H1 (cell line): ENCODE results near the gene MAOB. TPM values are rescaled to one million over a fixed set of nuclear protein-coding genes. Genes with fewer than 3 reads are reported as not detected.

Experiments
- CHD2 ChIP-seq: IDR thresholded peaks from 2 replicates; pipeline ENCODE4 v1.6.1; 2012; ENCODE audit warnings: low read length, improper control_type of control experiment
- KDM1A ChIP-seq: fragments of 200-600, 300-600 bp; sonication (generic); IDR thresholded peaks from 2 replicates; pipeline ENCODE4 v1.7.1; 2016; ENCODE audit warnings: mild to moderate bottlenecking, low read length, borderline replicate concordance
- KDM5A ChIP-seq: fragments of 200-600 bp; IDR thresholded peaks from 2 replicates; pipeline ENCODE4 v1.7.1; 2012; ENCODE audit warnings: mild to moderate bottlenecking, low read length, inconsistent platforms, mixed read lengths
- POLR2A ChIP-seq, 2 experiments: IDR thresholded peaks; 1 replicate in 1 of 2; 2 replicates in 1 of 2; pipeline ENCODE4 v1.6.1; 2011; ENCODE audit warnings: low read depth in 2 of 2, low read length in 2 of 2, mild to moderate bottlenecking in 2 of 2; ENCODE audit errors: control extremely low read depth in 1 of 2
- polyA plus RNA-seq, 7 experiments: library from polyadenylated mRNA; depleted of rRNA in 3 of 7; stranded (reverse) in 5 of 7; unstranded in 2 of 7; fragments of >200 nt in 5 of 7; fragments of 200-250 nt in 2 of 7; gene quantifications; 1 replicate in 5 of 7; 2 replicates in 1 of 7; 4 replicates in 1 of 7; pipeline versions ENCODE4 v1.2.1 to v1.2.3, GENCODE V29; 2011 to 2013; ENCODE audit warnings: missing spikeins in 2 of 7, mixed read lengths in 2 of 7
- total RNA-seq: library from RNA; stranded (reverse); fragmentation: NEBNext Ultra II Directional; extraction: Animal tissue kit (Norgen Biotek cat#: 25700); gene quantifications from 2 replicates; pipeline ENCODE4 v1.2.1, GENCODE V29; 2021
- TF ChIP-seq, protein P1 (sequence below): fragments of 300-600 bp; sonication (generic); IDR thresholded peaks from 2 replicates; pipeline ENCODE4 v1.7.1; 2012; ENCODE audit warnings: low read length, moderate library complexity, mild to moderate bottlenecking, inconsistent platforms; ENCODE audit not compliant: insufficient replicate concordance
- TF ChIP-seq, protein P2 (sequence below): IDR thresholded peaks from 2 replicates; pipeline ENCODE4 v1.6.1; 2011; ENCODE audit warnings: low read length, improper control_type of control experiment
- TF ChIP-seq, protein P3 (sequence below): IDR thresholded peaks from 2 replicates; pipeline ENCODE4 v1.6.1; 2012; ENCODE audit warnings: inconsistent platforms

Gene MAOB
- total and polyA plus RNA-seq, 2 of the 8 experiments (the other 6 are each of a cell fraction or from before 2014, with no cell fraction given), result 0.73 to 1.1 TPM

DNA sequence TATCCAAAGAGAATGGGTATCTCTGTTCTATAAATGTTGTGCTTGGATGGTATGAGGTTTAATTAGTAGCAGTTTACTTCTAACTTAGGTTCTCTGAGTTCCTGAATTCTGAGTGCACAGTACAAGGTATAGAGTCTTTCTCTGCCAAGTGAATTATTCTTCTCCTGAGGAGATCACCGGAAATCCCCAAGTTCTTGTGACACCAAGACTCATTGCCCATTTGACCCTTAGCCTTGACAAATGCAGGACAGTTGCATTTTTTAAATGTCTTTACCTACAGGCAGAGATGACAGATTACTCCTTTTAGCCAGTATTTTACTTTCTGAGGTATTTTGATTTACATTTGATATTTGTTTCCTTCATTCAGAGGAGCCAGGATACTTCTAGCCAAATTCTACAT is 153.3 kb downstream of the MAOB start (continued):
- TF ChIP-seq, protein P1, sequence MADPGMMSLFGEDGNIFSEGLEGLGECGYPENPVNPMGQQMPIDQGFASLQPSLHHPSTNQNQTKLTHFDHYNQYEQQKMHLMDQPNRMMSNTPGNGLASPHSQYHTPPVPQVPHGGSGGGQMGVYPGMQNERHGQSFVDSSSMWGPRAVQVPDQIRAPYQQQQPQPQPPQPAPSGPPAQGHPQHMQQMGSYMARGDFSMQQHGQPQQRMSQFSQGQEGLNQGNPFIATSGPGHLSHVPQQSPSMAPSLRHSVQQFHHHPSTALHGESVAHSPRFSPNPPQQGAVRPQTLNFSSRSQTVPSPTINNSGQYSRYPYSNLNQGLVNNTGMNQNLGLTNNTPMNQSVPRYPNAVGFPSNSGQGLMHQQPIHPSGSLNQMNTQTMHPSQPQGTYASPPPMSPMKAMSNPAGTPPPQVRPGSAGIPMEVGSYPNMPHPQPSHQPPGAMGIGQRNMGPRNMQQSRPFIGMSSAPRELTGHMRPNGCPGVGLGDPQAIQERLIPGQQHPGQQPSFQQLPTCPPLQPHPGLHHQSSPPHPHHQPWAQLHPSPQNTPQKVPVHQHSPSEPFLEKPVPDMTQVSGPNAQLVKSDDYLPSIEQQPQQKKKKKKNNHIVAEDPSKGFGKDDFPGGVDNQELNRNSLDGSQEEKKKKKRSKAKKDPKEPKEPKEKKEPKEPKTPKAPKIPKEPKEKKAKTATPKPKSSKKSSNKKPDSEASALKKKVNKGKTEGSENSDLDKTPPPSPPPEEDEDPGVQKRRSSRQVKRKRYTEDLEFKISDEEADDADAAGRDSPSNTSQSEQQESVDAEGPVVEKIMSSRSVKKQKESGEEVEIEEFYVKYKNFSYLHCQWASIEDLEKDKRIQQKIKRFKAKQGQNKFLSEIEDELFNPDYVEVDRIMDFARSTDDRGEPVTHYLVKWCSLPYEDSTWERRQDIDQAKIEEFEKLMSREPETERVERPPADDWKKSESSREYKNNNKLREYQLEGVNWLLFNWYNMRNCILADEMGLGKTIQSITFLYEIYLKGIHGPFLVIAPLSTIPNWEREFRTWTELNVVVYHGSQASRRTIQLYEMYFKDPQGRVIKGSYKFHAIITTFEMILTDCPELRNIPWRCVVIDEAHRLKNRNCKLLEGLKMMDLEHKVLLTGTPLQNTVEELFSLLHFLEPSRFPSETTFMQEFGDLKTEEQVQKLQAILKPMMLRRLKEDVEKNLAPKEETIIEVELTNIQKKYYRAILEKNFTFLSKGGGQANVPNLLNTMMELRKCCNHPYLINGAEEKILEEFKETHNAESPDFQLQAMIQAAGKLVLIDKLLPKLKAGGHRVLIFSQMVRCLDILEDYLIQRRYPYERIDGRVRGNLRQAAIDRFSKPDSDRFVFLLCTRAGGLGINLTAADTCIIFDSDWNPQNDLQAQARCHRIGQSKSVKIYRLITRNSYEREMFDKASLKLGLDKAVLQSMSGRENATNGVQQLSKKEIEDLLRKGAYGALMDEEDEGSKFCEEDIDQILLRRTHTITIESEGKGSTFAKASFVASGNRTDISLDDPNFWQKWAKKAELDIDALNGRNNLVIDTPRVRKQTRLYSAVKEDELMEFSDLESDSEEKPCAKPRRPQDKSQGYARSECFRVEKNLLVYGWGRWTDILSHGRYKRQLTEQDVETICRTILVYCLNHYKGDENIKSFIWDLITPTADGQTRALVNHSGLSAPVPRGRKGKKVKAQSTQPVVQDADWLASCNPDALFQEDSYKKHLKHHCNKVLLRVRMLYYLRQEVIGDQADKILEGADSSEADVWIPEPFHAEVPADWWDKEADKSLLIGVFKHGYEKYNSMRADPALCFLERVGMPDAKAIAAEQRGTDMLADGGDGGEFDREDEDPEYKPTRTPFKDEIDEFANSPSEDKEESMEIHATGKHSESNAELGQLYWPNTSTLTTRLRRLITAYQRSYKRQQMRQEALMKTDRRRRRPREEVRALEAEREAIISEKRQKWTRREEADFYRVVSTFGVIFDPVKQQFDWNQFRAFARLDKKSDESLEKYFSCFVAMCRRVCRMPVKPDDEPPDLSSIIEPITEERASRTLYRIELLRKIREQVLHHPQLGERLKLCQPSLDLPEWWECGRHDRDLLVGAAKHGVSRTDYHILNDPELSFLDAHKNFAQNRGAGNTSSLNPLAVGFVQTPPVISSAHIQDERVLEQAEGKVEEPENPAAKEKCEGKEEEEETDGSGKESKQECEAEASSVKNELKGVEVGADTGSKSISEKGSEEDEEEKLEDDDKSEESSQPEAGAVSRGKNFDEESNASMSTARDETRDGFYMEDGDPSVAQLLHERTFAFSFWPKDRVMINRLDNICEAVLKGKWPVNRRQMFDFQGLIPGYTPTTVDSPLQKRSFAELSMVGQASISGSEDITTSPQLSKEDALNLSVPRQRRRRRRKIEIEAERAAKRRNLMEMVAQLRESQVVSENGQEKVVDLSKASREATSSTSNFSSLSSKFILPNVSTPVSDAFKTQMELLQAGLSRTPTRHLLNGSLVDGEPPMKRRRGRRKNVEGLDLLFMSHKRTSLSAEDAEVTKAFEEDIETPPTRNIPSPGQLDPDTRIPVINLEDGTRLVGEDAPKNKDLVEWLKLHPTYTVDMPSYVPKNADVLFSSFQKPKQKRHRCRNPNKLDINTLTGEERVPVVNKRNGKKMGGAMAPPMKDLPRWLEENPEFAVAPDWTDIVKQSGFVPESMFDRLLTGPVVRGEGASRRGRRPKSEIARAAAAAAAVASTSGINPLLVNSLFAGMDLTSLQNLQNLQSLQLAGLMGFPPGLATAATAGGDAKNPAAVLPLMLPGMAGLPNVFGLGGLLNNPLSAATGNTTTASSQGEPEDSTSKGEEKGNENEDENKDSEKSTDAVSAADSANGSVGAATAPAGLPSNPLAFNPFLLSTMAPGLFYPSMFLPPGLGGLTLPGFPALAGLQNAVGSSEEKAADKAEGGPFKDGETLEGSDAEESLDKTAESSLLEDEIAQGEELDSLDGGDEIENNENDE, result no peak
- TF ChIP-seq, protein P2, sequence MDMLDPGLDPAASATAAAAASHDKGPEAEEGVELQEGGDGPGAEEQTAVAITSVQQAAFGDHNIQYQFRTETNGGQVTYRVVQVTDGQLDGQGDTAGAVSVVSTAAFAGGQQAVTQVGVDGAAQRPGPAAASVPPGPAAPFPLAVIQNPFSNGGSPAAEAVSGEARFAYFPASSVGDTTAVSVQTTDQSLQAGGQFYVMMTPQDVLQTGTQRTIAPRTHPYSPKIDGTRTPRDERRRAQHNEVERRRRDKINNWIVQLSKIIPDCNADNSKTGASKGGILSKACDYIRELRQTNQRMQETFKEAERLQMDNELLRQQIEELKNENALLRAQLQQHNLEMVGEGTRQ, result no peak
- TF ChIP-seq KDM1A (no peak), CHD2 (no peak), KDM5A (no peak), POLR2A (IDR thresholded peaks at IDR 0.05; ENCODE audit: control extremely low read depth in 1 of 2, low read depth in 2 of 2, low read length in 2 of 2) (no peak)
- TF ChIP-seq, protein P3, sequence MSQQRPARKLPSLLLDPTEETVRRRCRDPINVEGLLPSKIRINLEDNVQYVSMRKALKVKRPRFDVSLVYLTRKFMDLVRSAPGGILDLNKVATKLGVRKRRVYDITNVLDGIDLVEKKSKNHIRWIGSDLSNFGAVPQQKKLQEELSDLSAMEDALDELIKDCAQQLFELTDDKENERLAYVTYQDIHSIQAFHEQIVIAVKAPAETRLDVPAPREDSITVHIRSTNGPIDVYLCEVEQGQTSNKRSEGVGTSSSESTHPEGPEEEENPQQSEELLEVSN, result no peak
